HS-5 (cell line): ENCODE results near the gene TAC3.
"Not testable (repeated sequence)": the region's sequence is repeated elsewhere in the genome, so short reads cannot be mapped to it uniquely, and the experiment has no call there.

Experiments
- DNase-seq: peaks from one replicate; pipeline ENCODE4 v3.0.0-alpha.2; 2012; ENCODE audit warnings: low read depth

Gene TAC3

GRCh38 chr12:57004651-57005050 is 11.7 kb downstream of the TAC3 start:
- no peak for DNase-seq

- DNase-seq = no peak
Measured at GRCh38 chr12:57003395-57003794, 12.9 kb downstream of the TAC3 start.

GRCh38 chr12:57001448-57001906 is 14.9 kb downstream of the TAC3 start:
- no peak for DNase-seq

GRCh38 chr12:57000393-57000792 is 15.9 kb downstream of the TAC3 start:
- no peak for DNase-seq

- DNase-seq = no peak
Measured at GRCh38 chr12:56999456-56999855, 16.9 kb downstream of the TAC3 start.

- no peak for DNase-seq
Measured at GRCh38 chr12:56998981-56999380, 17.3 kb downstream of the TAC3 start.

GRCh38 chr12:56998316-56998715 is 18.0 kb downstream of the TAC3 start:
- no peak for DNase-seq

- no peak for DNase-seq
Measured at GRCh38 chr12:56996793-56997545, 19.4 kb downstream of the TAC3 start.

GRCh38 chr12:56995930-56996496 is 20.3 kb downstream of the TAC3 start:
- DNase-seq = no peak

GRCh38 chr12:56995201-56995929 is 21.0 kb downstream of the TAC3 start:
- DNase-seq = no peak

GRCh38 chr12:56994231-56994746 is 22.0 kb downstream of the TAC3 start:
- DNase-seq = no peak

- DNase-seq = no peak
Measured at GRCh38 chr12:56993346-56993745, 23.0 kb downstream of the TAC3 start.

GRCh38 chr12:56991319-56992246 is 24.7 kb downstream of the TAC3 start:
- no peak for DNase-seq

- DNase-seq = no peak
Measured at GRCh38 chr12:56990648-56991318, 25.5 kb downstream of the TAC3 start.

GRCh38 chr12:56989861-56990610 is 26.3 kb downstream of the TAC3 start:
- no peak for DNase-seq

- DNase-seq = no peak
Measured at GRCh38 chr12:56988207-56988739, 28.1 kb downstream of the TAC3 start.

- no peak for DNase-seq
Measured at GRCh38 chr12:56987551-56988053, 28.7 kb downstream of the TAC3 start.

- DNase-seq = no peak
Measured at GRCh38 chr12:56987011-56987410, 29.3 kb downstream of the TAC3 start.

- DNase-seq = not testable (repeated sequence)
Measured at GRCh38 chr12:56985714-56986113, 30.6 kb downstream of the TAC3 start.

- no peak for DNase-seq
Measured at GRCh38 chr12:56983386-56983785, 32.9 kb downstream of the TAC3 start.
